Activated T-cell treated with anti-CD3 and anti-CD28 coated beads, Interleukin-2, amount 50 U/mL, for 1 hour (primary cell): Measurements from ENCODE around the gene PPL.
"Not testable (repeated sequence)": the region's sequence is repeated elsewhere in the genome, so short reads cannot be mapped to it uniquely, and the experiment has no call there.

ENCODE experiments used
- DNase-seq: peaks from one replicate; pipeline ENCODE4 v3.0.0-alpha.2; 2020

PPL gene

GRCh38 chr16:4908854-4909401 is 28.0 kb downstream of the PPL start:
- no peak for DNase-seq

- no peak for DNase-seq
Observed at GRCh38 chr16:4904942-4905615, 31.9 kb downstream of the PPL start.

GRCh38 chr16:4904108-4904941 is 32.6 kb downstream of the PPL start:
- DNase-seq: no peak

- no peak for DNase-seq
Observed at GRCh38 chr16:4902038-4902437, 34.9 kb downstream of the PPL start.

GRCh38 chr16:4900750-4901149 is 36.2 kb downstream of the PPL start:
- DNase-seq: no peak

- DNase-seq: no peak
Observed at GRCh38 chr16:4900036-4900435, 36.9 kb downstream of the PPL start.

- no peak for DNase-seq
Observed at GRCh38 chr16:4899474-4899846, 37.5 kb downstream of the PPL start.

- DNase-seq: no peak
Observed at GRCh38 chr16:4898811-4899473, 38.0 kb downstream of the PPL start.

GRCh38 chr16:4897328-4897727 is 39.6 kb downstream of the PPL start:
- DNase-seq: no peak

GRCh38 chr16:4896761-4897160 is 40.2 kb downstream of the PPL start:
- not testable (repeated sequence) for DNase-seq

- no peak for DNase-seq
Observed at GRCh38 chr16:4895366-4895765, 41.6 kb downstream of the PPL start.

GRCh38 chr16:4894276-4895150 is 42.4 kb downstream of the PPL start:
- no peak for DNase-seq

- no peak for DNase-seq
Observed at GRCh38 chr16:4893103-4893862, 43.7 kb downstream of the PPL start.

GRCh38 chr16:4892361-4893102 is 44.4 kb downstream of the PPL start:
- no peak for DNase-seq

GRCh38 chr16:4891886-4892216 is 45.1 kb downstream of the PPL start:
- DNase-seq: no peak

GRCh38 chr16:4891097-4891885 is 45.7 kb downstream of the PPL start:
- no peak for DNase-seq

GRCh38 chr16:4890686-4891085 is 46.3 kb downstream of the PPL start:
- DNase-seq: no peak

- no peak for DNase-seq
Observed at GRCh38 chr16:4890026-4890425, 46.9 kb downstream of the PPL start.

GRCh38 chr16:4888428-4889135 is 48.4 kb downstream of the PPL start:
- DNase-seq: no peak

GRCh38 chr16:4886151-4886550 is 50.8 kb downstream of the PPL start:
- DNase-seq: no peak
